Measurements from ENCODE around the gene RASA2.

GRCh38 chr3:141608438-141608837 is 121.6 kb downstream of the RASA2 start:
- TF ChIP-seq POLR2A (IDR thresholded peaks at IDR 0.05) (no peak), CTCF (IDR thresholded peaks at IDR 0.05) (no peak)
